OCI-LY7 (cell line): ENCODE data around the gene ATP9B. TPM values are rescaled to one million over a fixed set of nuclear protein-coding genes. Genes with fewer than 3 reads are reported as not detected.

ENCODE experiments used
- BruUV-seq: library from RNA; stranded (reverse); fragments of 400-500 nt; replicated peaks from 2 replicates; lab custom pipeline; 2021; lab: Mats Ljungman, UMichigan
- CTCF ChIA-PET: fragments of 300-600 bp; sonication (Branson Sonifier 250); formaldehyde crosslinking; loops from one replicate; lab custom pipeline; 2022; ENCODE audit warnings: antibody characterized with exemption; ENCODE audit not compliant: unreplicated experiment; lab: Charles Lee
- POLR2A ChIA-PET: fragments of 300-600 bp; sonication (Branson Sonifier 250); formaldehyde crosslinking; loops from one replicate; lab custom pipeline; 2022; ENCODE audit warnings: antibody characterized with exemption; lab: Charles Lee
- DNase-seq: peaks from one replicate; pipeline ENCODE4 v3.0.0-alpha.2; 2015; ENCODE audit warnings: low spot score
- H2AFZ ChIP-seq: fragments of 200-600 bp; sonication (generic), shearing (Covaris generic); 2 replicates; pipeline ENCODE4 v1.6.1; 2014; ENCODE audit warnings: mild to moderate bottlenecking, antibody characterized with exemption, low read length, moderate library complexity
- H3K27ac ChIP-seq: fragments of 200-600 bp; sonication (generic); 2 replicates; pipeline ENCODE4 v1.5.1; 2014; ENCODE audit warnings: mixed run types, low read depth, mild to moderate bottlenecking, moderate library complexity, low read length, inconsistent platforms; ENCODE audit not compliant: poor library complexity, severe bottlenecking
- H3K36me3 ChIP-seq: fragments of 200-600 bp; sonication (generic); 2 replicates; pipeline ENCODE4 v1.6.1; 2014; ENCODE audit warnings: mild to moderate bottlenecking, antibody characterized with exemption, low read length, moderate library complexity, mixed read lengths; ENCODE audit not compliant: insufficient read depth
- H3K4me1 ChIP-seq: fragments of 200-600 bp; sonication (generic); 2 replicates; pipeline ENCODE4 v1.5.1; 2014; ENCODE audit warnings: mild to moderate bottlenecking, low read length; ENCODE audit not compliant: insufficient read depth, poor library complexity, severe bottlenecking
- H3K4me2 ChIP-seq: fragments of 200-600 bp; sonication (generic); 2 replicates; pipeline ENCODE4 v1.6.1; 2014; ENCODE audit warnings: mild to moderate bottlenecking, low read length
- H3K4me3 ChIP-seq: fragments of 200-600 bp; sonication (generic); 2 replicates; pipeline ENCODE4 v1.5.1; 2014; ENCODE audit warnings: mild to moderate bottlenecking, low read depth, low read length; ENCODE audit not compliant: poor library complexity, severe bottlenecking
- H3K79me2 ChIP-seq: fragments of 200-600 bp; sonication (generic); 2 replicates; pipeline ENCODE4 v1.6.1; 2016; ENCODE audit warnings: low read depth, mild to moderate bottlenecking, low read length, moderate library complexity, mixed read lengths; ENCODE audit not compliant: insufficient read depth
- H3K9me2 ChIP-seq: fragments of 200-600 bp; sonication (generic); 2 replicates; pipeline ENCODE4 v1.6.1; 2016; ENCODE audit warnings: mild to moderate bottlenecking, low read length, mixed read lengths; ENCODE audit not compliant: insufficient read depth
- H3K9me3 ChIP-seq: fragments of 200-600 bp; sonication (generic); 2 replicates; pipeline ENCODE4 v1.6.1; 2014; ENCODE audit warnings: mild to moderate bottlenecking, mixed run types, low read length, mixed read lengths
- H4K20me1 ChIP-seq: fragments of 200-600 bp; sonication (generic); 2 replicates; pipeline ENCODE4 v1.6.1; 2014; ENCODE audit warnings: mild to moderate bottlenecking, antibody characterized with exemption, low read length, moderate library complexity, mixed read lengths; ENCODE audit not compliant: insufficient read depth
- EZH2phosphoT487 ChIP-seq: fragments of 200-600 bp; sonication (generic); IDR thresholded peaks from 2 replicates; pipeline ENCODE4 v1.6.1; 2018; ENCODE audit warnings: low read depth, borderline replicate concordance, mild to moderate bottlenecking, mixed run types, antibody characterized with exemption, low read length, moderate library complexity, mixed read lengths
- intact Hi-C: fragments of 100-400 bp; cut with micrococcal nuclease; formaldehyde crosslinking; loops from one replicate; pipeline ENCODE4 v1.10.0; 2022; ENCODE audit not compliant: unreplicated experiment
- total RNA-seq, 2 experiments: library from RNA; depleted of rRNA in 1 of 2; stranded (reverse); fragments of >200 nt in 1 of 2; shearing (Covaris generic) in 1 of 2; gene quantifications; 2 replicates each; pipeline ENCODE4 v1.2.3, GENCODE V29; 2014 to 2022
- TF ChIP-seq, protein P1 (sequence below): fragments of 200-600 bp; sonication (generic); conservative IDR thresholded peaks from 2 replicates; pipeline ENCODE4 v1.5.1; 2014; ENCODE audit warnings: mild to moderate bottlenecking, antibody characterized with exemption, low read length, moderate library complexity, mixed read lengths

The ATP9B gene
- total RNA-seq, 2 experiments from 2014 or later, result 27.1 to 36.4 TPM

DNA sequence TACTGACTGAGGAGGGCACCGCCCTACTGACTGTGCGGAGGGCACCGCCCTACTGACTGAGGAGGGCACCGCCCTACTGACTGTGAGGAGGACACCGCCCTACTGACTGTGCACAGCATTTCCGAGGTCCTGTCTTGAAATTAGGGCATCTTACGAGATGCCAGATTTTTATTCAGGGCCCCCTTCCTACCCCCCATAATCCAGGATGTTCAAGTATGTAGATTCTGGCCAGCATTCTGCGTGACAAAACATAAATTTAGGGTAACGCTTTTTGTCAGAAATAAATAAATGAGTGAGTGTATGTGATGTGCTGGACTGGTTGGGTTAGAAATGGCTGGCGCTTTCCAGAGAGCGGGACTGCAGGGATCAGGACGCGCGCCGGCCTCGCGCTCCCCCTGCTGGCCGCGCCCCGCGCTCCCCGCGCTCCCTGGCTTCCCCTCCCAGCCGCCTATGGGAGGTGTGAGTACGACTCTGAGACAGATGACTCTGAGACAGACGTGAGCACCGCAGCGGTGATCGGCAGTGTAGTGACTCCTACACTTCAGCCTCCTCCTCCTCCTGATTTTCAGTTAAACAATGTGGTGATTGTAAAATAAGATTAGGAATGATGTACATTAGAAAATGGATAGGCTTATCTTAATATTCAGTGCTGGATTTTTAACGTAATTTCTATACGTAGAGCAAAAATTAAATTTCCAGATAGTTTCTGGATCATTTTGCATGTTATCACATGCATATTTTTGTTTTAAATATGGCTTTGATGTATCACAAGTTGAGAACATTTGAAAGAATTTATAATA is 177.3 kb downstream of the ATP9B start:
- Histone ChIP-seq H3K9me2 (no peaks in the 10 kb centered on the region), H3K4me1 (peaks cover 44% of the 10 kb centered on the region), H3K36me3 (no peaks in the 10 kb centered on the region), H4K20me1 (no peaks in the 10 kb centered on the region), H3K9me3 (no peaks in the 10 kb centered on the region), H3K4me2 (peak overlapping the region; percentile 52), H3K79me2 (no peaks in the 10 kb centered on the region), H2AFZ (0 out of 2 replicates have a peak overlapping the region, but pooled peaks have one; percentile 61), H3K27ac (no peak overlapping the region), H3K4me3 (peak overlapping the region; percentile 41)
- ChIA-PET POLR2A (no interaction called here), CTCF (no interaction called here)
- TF ChIP-seq, protein P1, sequence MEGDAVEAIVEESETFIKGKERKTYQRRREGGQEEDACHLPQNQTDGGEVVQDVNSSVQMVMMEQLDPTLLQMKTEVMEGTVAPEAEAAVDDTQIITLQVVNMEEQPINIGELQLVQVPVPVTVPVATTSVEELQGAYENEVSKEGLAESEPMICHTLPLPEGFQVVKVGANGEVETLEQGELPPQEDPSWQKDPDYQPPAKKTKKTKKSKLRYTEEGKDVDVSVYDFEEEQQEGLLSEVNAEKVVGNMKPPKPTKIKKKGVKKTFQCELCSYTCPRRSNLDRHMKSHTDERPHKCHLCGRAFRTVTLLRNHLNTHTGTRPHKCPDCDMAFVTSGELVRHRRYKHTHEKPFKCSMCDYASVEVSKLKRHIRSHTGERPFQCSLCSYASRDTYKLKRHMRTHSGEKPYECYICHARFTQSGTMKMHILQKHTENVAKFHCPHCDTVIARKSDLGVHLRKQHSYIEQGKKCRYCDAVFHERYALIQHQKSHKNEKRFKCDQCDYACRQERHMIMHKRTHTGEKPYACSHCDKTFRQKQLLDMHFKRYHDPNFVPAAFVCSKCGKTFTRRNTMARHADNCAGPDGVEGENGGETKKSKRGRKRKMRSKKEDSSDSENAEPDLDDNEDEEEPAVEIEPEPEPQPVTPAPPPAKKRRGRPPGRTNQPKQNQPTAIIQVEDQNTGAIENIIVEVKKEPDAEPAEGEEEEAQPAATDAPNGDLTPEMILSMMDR, result peak; percentile 85
- no peak for TF ChIP-seq EZH2phosphoT487
- DNase-seq, result peak; percentile 75
- no TSS peak for BruUV-seq
- intact Hi-C loops, result loop anchor here (2.0 to 10.0 kb wide), 3 partner anchors 50 to 372 kb away; partner anchors contain the start of gene ATP9B

DNA sequence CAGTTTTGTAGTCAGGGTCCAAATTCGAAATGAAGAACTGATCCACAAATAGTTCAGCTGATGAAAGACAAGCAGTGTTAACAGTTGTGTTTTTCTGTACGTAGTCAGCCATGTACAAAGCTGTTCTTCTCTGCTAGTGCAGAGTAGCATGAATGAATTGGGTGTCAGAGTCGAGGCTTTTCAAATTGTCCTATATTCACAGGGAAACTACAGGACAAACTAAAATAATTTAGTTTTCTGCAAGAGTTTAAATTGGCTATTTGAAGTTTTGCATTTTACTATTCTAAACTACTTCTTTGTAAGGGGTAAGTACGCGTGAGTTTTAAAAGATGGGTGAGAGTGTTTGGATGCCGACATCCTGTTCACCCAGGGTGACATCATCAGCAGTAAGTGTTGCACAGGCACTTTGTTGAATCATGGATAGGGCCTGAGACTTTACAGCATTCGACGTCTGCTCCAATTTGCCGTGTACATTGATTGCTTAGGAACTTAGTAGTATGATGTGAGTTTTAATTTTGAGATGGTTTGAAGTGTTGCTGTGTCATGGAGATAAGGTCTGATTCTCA is 179.4 kb downstream of the ATP9B start:
- H3K9me3 ChIP-seq, result no peaks in the 10 kb centered on the region
- H3K36me3 ChIP-seq, result no peaks in the 10 kb centered on the region
- H3K4me3 ChIP-seq, result no peak overlapping the region
- no peaks in the 10 kb centered on the region for H4K20me1 ChIP-seq
- CTCF ChIA-PET, result no interaction called here
- H3K9me2 ChIP-seq, result no peaks in the 10 kb centered on the region
- DNase-seq, result no peak
- POLR2A ChIA-PET, result no interaction called here
- no TSS peak for BruUV-seq
- H3K4me1 ChIP-seq, result peaks cover 26% of the 10 kb centered on the region
- TF ChIP-seq, protein P1, result no peak
- TF ChIP-seq EZH2phosphoT487, result no peak
- H3K79me2 ChIP-seq, result no peaks in the 10 kb centered on the region
- H3K4me2 ChIP-seq, result no peak overlapping the region
- intact Hi-C loops, result loop anchor here (10.0 kb wide), 1 partner anchor 374 kb away; no protein-coding TSS in a partner anchor
- H2AFZ ChIP-seq, result no peak overlapping the region
- no peak overlapping the region for H3K27ac ChIP-seq
